Neural progenitor cell (in vitro differentiated cells): ENCODE results near the gene SLC2A13. TPM values are rescaled to one million over a fixed set of nuclear protein-coding genes. Genes with fewer than 3 reads are reported as not detected.

ENCODE experiments used
- DNase-seq: peaks from one replicate; pipeline ENCODE4 v3.0.0-alpha.2; 2016; ENCODE audit warnings: low spot score
- H2AFZ ChIP-seq: fragments of 200-600 bp; sonication (generic); replicated peaks from 2 replicates; pipeline ENCODE4 v1.6.1; 2016; ENCODE audit warnings: antibody characterized with exemption
- H3F3A ChIP-seq: fragments of 200-600 bp; sonication (generic); 2 replicates; pipeline ENCODE4 v1.6.1; 2016; ENCODE audit warnings: antibody characterized with exemption, low read depth
- H3K27ac ChIP-seq: fragments of 200-600 bp; sonication (generic); 2 replicates; pipeline ENCODE4 v1.5.1; 2016; ENCODE audit warnings: mild to moderate bottlenecking
- H3K27me3 ChIP-seq: fragments of 200-600 bp; sonication (generic); 2 replicates; pipeline ENCODE4 v1.6.1; 2016; ENCODE audit warnings: mild to moderate bottlenecking, moderate library complexity
- H3K36me3 ChIP-seq: fragments of 200-600 bp; sonication (generic); 2 replicates; pipeline ENCODE4 v1.5.1; 2016
- H3K4me1 ChIP-seq: fragments of 200-600 bp; sonication (generic); 2 replicates; pipeline ENCODE4 v1.6.1; 2016; ENCODE audit warnings: mixed run types
- H3K4me2 ChIP-seq: fragments of 200-600 bp; sonication (generic); 2 replicates; pipeline ENCODE4 v1.6.1; 2016
- H3K4me3 ChIP-seq: fragments of 200-600 bp; sonication (generic); 2 replicates; pipeline ENCODE4 v1.5.1; 2016
- H3K79me2 ChIP-seq: fragments of 200-600 bp; sonication (generic); 2 replicates; pipeline ENCODE4 v1.6.1; 2016; ENCODE audit warnings: low read depth
- H3K9ac ChIP-seq: fragments of 200-600 bp; sonication (generic); 2 replicates; pipeline ENCODE4 v1.6.1; 2016
- H3K9me3 ChIP-seq: fragments of 200-600 bp; sonication (generic); 2 replicates; pipeline ENCODE4 v1.5.1; 2016; ENCODE audit warnings: low read depth
- H4K20me1 ChIP-seq: fragments of 200-600 bp; sonication (generic); 2 replicates; pipeline ENCODE4 v1.6.1; 2016; ENCODE audit warnings: low read depth
- H3K27ac Mint-ChIP-seq: 3 replicates; pipeline ENCODE4 v1.8.0; 2021; ENCODE audit warnings: mixed read lengths
- H3K27me3 Mint-ChIP-seq: 2 replicates; pipeline ENCODE4 v1.8.0; 2022; ENCODE audit warnings: low read depth, mild to moderate bottlenecking, inconsistent platforms, moderate library complexity, mixed read lengths; ENCODE audit not compliant: insufficient read depth
- H3K36me3 Mint-ChIP-seq: 3 replicates; pipeline ENCODE4 v1.8.0; 2021; ENCODE audit warnings: mixed read lengths
- H3K4me1 Mint-ChIP-seq: 3 replicates; pipeline ENCODE4 v1.8.0; 2021; ENCODE audit warnings: mixed read lengths
- H3K4me3 Mint-ChIP-seq: 3 replicates; pipeline ENCODE4 v1.8.0; 2021; ENCODE audit warnings: mild to moderate bottlenecking, moderate library complexity, mixed read lengths
- H3K9me3 Mint-ChIP-seq: 3 replicates; pipeline ENCODE4 v1.8.0; 2020; ENCODE audit warnings: mixed read lengths
- CTCF ChIP-seq: fragments of 200-600 bp; sonication (generic); IDR thresholded peaks from 2 replicates; pipeline ENCODE4 v1.5.1; 2017; ENCODE audit warnings: antibody characterized with exemption, mild to moderate bottlenecking
- EZH2 ChIP-seq: fragments of 200-600 bp; sonication (generic); IDR thresholded peaks from 2 replicates; pipeline ENCODE4 v1.6.1; 2017; ENCODE audit warnings: antibody characterized with exemption, mild to moderate bottlenecking, moderate library complexity
- EZH2phosphoT487 ChIP-seq: fragments of 200-600 bp; sonication (generic); IDR thresholded peaks from 2 replicates; pipeline ENCODE4 v1.6.1; 2017; ENCODE audit warnings: antibody characterized with exemption
- total RNA-seq: library from RNA; depleted of rRNA; stranded (reverse); fragments of >200 nt; gene quantifications from 2 replicates; pipeline ENCODE4 v1.2.3, GENCODE V29; 2015; ENCODE audit warnings: low replicate concordance

The SLC2A13 gene
- total RNA-seq, 1 donor from 2014 or later = 11.1 TPM

GRCh38 chr12:40063414-40063813 lies 42.5 kb downstream of the SLC2A13 start:
- DNase-seq = no peak
- Histone ChIP-seq H3K9ac (no peak overlapping the region), H3K27me3 (no peaks in the 10 kb centered on the region), H3K79me2 (no peaks in the 10 kb centered on the region), H3K36me3 (no peaks in the 10 kb centered on the region), H3F3A (no peaks in the 10 kb centered on the region), H3K4me2 (no peak overlapping the region), H4K20me1 (no peaks in the 10 kb centered on the region), H2AFZ (no peak overlapping the region), H3K4me1 (no peaks in the 10 kb centered on the region), H3K4me3 (no peak overlapping the region), H3K9me3 (no peaks in the 10 kb centered on the region), H3K27ac (no peak overlapping the region)
- Mint-ChIP-seq H3K27me3 (no peaks in the 10 kb centered on the region), H3K36me3 (no peaks in the 10 kb centered on the region), H3K9me3 (no peaks in the 10 kb centered on the region), H3K27ac (no peak overlapping the region), H3K4me3 (no peak overlapping the region), H3K4me1 (peaks cover 9% of the 10 kb centered on the region)
- TF ChIP-seq EZH2phosphoT487 (no peak), CTCF (no peak), EZH2 (no peak)

GRCh38 chr12:40058721-40059190 lies 47.1 kb downstream of the SLC2A13 start:
- Histone ChIP-seq H3K9ac (no peak overlapping the region), H2AFZ (no peak overlapping the region), H3F3A (no peaks in the 10 kb centered on the region), H3K4me2 (no peak overlapping the region), H3K4me1 (no peaks in the 10 kb centered on the region), H3K79me2 (no peaks in the 10 kb centered on the region), H3K4me3 (no peak overlapping the region), H3K9me3 (no peaks in the 10 kb centered on the region), H3K27ac (no peak overlapping the region), H4K20me1 (no peaks in the 10 kb centered on the region), H3K27me3 (no peaks in the 10 kb centered on the region), H3K36me3 (no peaks in the 10 kb centered on the region)
- Mint-ChIP-seq H3K4me1 (peaks cover 17% of the 10 kb centered on the region), H3K4me3 (no peak overlapping the region), H3K9me3 (no peaks in the 10 kb centered on the region), H3K36me3 (no peaks in the 10 kb centered on the region), H3K27me3 (no peaks in the 10 kb centered on the region), H3K27ac (no peak overlapping the region)
- TF ChIP-seq EZH2 (no peak), CTCF (no peak), EZH2phosphoT487 (no peak)
- DNase-seq = no peak

- Mint-ChIP-seq H3K4me1 (peaks cover 14% of the 10 kb centered on the region), H3K9me3 (no peaks in the 10 kb centered on the region), H3K27ac (no peak overlapping the region), H3K27me3 (no peaks in the 10 kb centered on the region), H3K4me3 (no peak overlapping the region), H3K36me3 (no peaks in the 10 kb centered on the region)
- no peak for DNase-seq
- no peaks in the 10 kb centered on the region for H3K9me3 ChIP-seq
- H3K27me3 ChIP-seq = no peaks in the 10 kb centered on the region
- H2AFZ ChIP-seq = no peak overlapping the region
- H3K9ac ChIP-seq = no peak overlapping the region
- H3K27ac ChIP-seq = no peak overlapping the region
- no peaks in the 10 kb centered on the region for H3K36me3 ChIP-seq
- H4K20me1 ChIP-seq = no peaks in the 10 kb centered on the region
- H3K4me3 ChIP-seq = no peak overlapping the region
- no peaks in the 10 kb centered on the region for H3K4me1 ChIP-seq
- no peaks in the 10 kb centered on the region for H3K79me2 ChIP-seq
- no peaks in the 10 kb centered on the region for H3F3A ChIP-seq
- no peak overlapping the region for H3K4me2 ChIP-seq
- TF ChIP-seq EZH2phosphoT487 (no peak), EZH2 (no peak), CTCF (no peak)
These were observed 49.5 kb downstream of the SLC2A13 start for GRCh38 chr12:40056373-40056772.
